Measurements from ENCODE around the gene CFAP97D2. TPM values are rescaled to one million over a fixed set of nuclear protein-coding genes. Genes with fewer than 3 reads are reported as not detected.

CFAP97D2 gene
- polyA plus RNA-seq, 1 donor from 2014 or later: not detected

GRCh38 chr13:114260814-114261213 is 81.8 kb downstream of the CFAP97D2 start:
- no peaks in the 10 kb centered on the region for H3K9me3 ChIP-seq (ENCODE audit: low read length)
- no peaks in the 10 kb centered on the region for H3K9me2 ChIP-seq (ENCODE audit: insufficient read depth, low read length)
- TF ChIP-seq TAF1 (IDR thresholded peaks at IDR 0.05; ENCODE audit: low read depth) (no peak), CTCF (IDR thresholded peaks at IDR 0.05; ENCODE audit: poor library complexity, severe bottlenecking) (no peak), REST (IDR thresholded peaks at IDR 0.05; ENCODE audit: borderline replicate concordance) (no peak), RAD21 (conservative IDR thresholded peaks at IDR 0.05) (no peak), EZH2 (IDR thresholded peaks at IDR 0.05; ENCODE audit: borderline replicate concordance, insufficient read depth, low read length, poor library complexity, severe bottlenecking) (no peak), MXI1 (conservative IDR thresholded peaks at IDR 0.05; ENCODE audit: poor library complexity, severe bottlenecking) (no peak), POLR2AphosphoS5 (IDR thresholded peaks at IDR 0.05) (no peak), SMC3 (conservative IDR thresholded peaks at IDR 0.05; ENCODE audit: poor library complexity) (no peak), EP300 (conservative IDR thresholded peaks at IDR 0.05; ENCODE audit: poor library complexity, severe bottlenecking) (no peak)
- no peak overlapping the region for H3K4me3 ChIP-seq (ENCODE audit: low read length)
- H3K9ac ChIP-seq (ENCODE audit: low read length): no peak overlapping the region
- H3F3A ChIP-seq (ENCODE audit: insufficient read depth, low read length, poor library complexity, severe bottlenecking): no peaks in the 10 kb centered on the region
- no peak overlapping the region for H3K27ac ChIP-seq (ENCODE audit: low read length)
- H3K79me2 ChIP-seq (replicated peaks; ENCODE audit: insufficient read depth, low read length): no peaks in the 10 kb centered on the region
- H3K4me2 ChIP-seq (ENCODE audit: low read length): no peak overlapping the region
- H2AFZ ChIP-seq (ENCODE audit: low read depth, low read length): no peak overlapping the region
- no peaks in the 10 kb centered on the region for H4K20me1 ChIP-seq (ENCODE audit: insufficient read depth)
- H3K27me3 ChIP-seq (ENCODE audit: insufficient read depth, low read depth, low read length): no peaks in the 10 kb centered on the region
- peaks cover 9% of the 10 kb centered on the region for H3K36me3 ChIP-seq (ENCODE audit: insufficient read depth, low read length)

- Histone ChIP-seq H3K4me3 (ENCODE audit: low read length) (no peak overlapping the region), H3K79me2 (replicated peaks; ENCODE audit: insufficient read depth, low read length) (no peaks in the 10 kb centered on the region), H4K20me1 (ENCODE audit: insufficient read depth) (no peaks in the 10 kb centered on the region), H3K36me3 (ENCODE audit: insufficient read depth, low read length) (peaks cover 9% of the 10 kb centered on the region), H3K9me2 (ENCODE audit: insufficient read depth, low read length) (no peaks in the 10 kb centered on the region), H3K27ac (ENCODE audit: low read length) (no peak overlapping the region), H3K9me3 (ENCODE audit: low read length) (no peaks in the 10 kb centered on the region), H3K4me2 (ENCODE audit: low read length) (no peak overlapping the region), H2AFZ (ENCODE audit: low read depth, low read length) (no peak overlapping the region), H3F3A (ENCODE audit: insufficient read depth, low read length, poor library complexity, severe bottlenecking) (no peaks in the 10 kb centered on the region), H3K27me3 (ENCODE audit: insufficient read depth, low read depth, low read length) (no peaks in the 10 kb centered on the region), H3K9ac (ENCODE audit: low read length) (no peak overlapping the region)
- TF ChIP-seq EZH2 (IDR thresholded peaks at IDR 0.05; ENCODE audit: borderline replicate concordance, insufficient read depth, low read length, poor library complexity, severe bottlenecking) (no peak), REST (IDR thresholded peaks at IDR 0.05; ENCODE audit: borderline replicate concordance) (no peak), TAF1 (IDR thresholded peaks at IDR 0.05; ENCODE audit: low read depth) (no peak), MXI1 (conservative IDR thresholded peaks at IDR 0.05; ENCODE audit: poor library complexity, severe bottlenecking) (no peak), RAD21 (conservative IDR thresholded peaks at IDR 0.05) (no peak), SMC3 (conservative IDR thresholded peaks at IDR 0.05; ENCODE audit: poor library complexity) (no peak), CTCF (IDR thresholded peaks at IDR 0.05; ENCODE audit: poor library complexity, severe bottlenecking) (no peak), EP300 (conservative IDR thresholded peaks at IDR 0.05; ENCODE audit: poor library complexity, severe bottlenecking) (no peak), POLR2AphosphoS5 (IDR thresholded peaks at IDR 0.05) (no peak)
These were observed 82.4 kb downstream of the CFAP97D2 start for GRCh38 chr13:114261328-114261965.

Measured in neural cell (in vitro differentiated cells).